ENCODE measurements around the gene MXRA8. TPM values are rescaled to one million over a fixed set of nuclear protein-coding genes. Genes with fewer than 3 reads are reported as not detected.

The MXRA8 gene
- total RNA-seq, result 10 to 100 TPM in 2 of 6 experiments, 1 to 10 TPM in 4; 2.2 to 11.9 (median 3.3) TPM
- long read RNA-seq, result 0 reads

GRCh38 chr1:1358433-1359271, at the start of gene MXRA8:
MXRA8 (minus strand) TSS chr1:1358555; CDS start chr1:1358504, 51 bp downstream.
- WGBS (ENCODE audit: insufficient coverage, low coverage, low lambda C conversion rate, missing lambda C conversion rate), result 31% methylated on average over 6 of the region's 29 CpGs
- Histone ChIP-seq H3K9me3 (no peaks in the 10 kb centered on the region), H3K27me3 (peaks cover 0 to 5% of the 10 kb centered on the region in 2 donors), H3K4me1 (no peaks in the 10 kb centered on the region), H3K27ac (peak within 1 kb of the TSS; percentile 33 to 47 (median 43)), H3K4me3 (peak within 1 kb of the TSS; percentile 11 to 27 (median 14)), H3K36me3 (no peaks in the 10 kb centered on the region)
- DNase-seq (peak in 1 of 3 donors; percentile 26), ATAC-seq (peak in 2 of 4 donors; percentile 15 to 19)
- TF ChIP-seq POLR2A (IDR thresholded peaks at IDR 0.05), result no peak
- TF ChIP-seq CTCF (IDR thresholded peaks at IDR 0.05), result no peak
- intact Hi-C loops (cut with DNase I), result no loop called here

- H3K27me3 ChIP-seq, result no peaks in the 10 kb centered on the region
- H3K4me3 ChIP-seq, result peak overlapping the region; percentile 92 to 100 (median 100)
- ATAC-seq, result peak in 3 of 4 donors; percentile 3 to 4 (median 3)
- no peaks in the 10 kb centered on the region for H3K9me3 ChIP-seq
- peak overlapping the region; percentile 65 to 82 (median 68) for H3K27ac ChIP-seq
- WGBS (ENCODE audit: insufficient coverage, low coverage, low lambda C conversion rate, missing lambda C conversion rate), result 3% methylated on average over 11 of the region's 41 CpGs
- TF ChIP-seq CTCF (IDR thresholded peaks at IDR 0.05) (no peak), POLR2A (IDR thresholded peaks at IDR 0.05) (no peak)
- DNase-seq, result no peak
- peaks cover 0 to 20% (median 4%) of the 10 kb centered on the region in 4 donors for H3K36me3 ChIP-seq
- intact Hi-C loops (cut with DNase I), result loop anchor here in 1 of 2 donors (5.0 kb wide), 1 partner anchor 35 kb away; no protein-coding TSS in a partner anchor
- H3K4me1 ChIP-seq, result peaks cover 0 to 35% (median 13%) of the 10 kb centered on the region in 4 donors
These were observed 49.4 kb upstream of the MXRA8 start for GRCh38 chr1:1407636-1408318.

GRCh38 chr1:1406821-1407635, 48.7 kb upstream of the MXRA8 start, which contains the start of gene MRPL20:
MRPL20 (minus strand) TSS chr1:1407293; CDS start chr1:1407217, 76 bp downstream.
- peak; percentile 95 to 96 (median 96) for DNase-seq
- WGBS (ENCODE audit: insufficient coverage, low coverage, low lambda C conversion rate, missing lambda C conversion rate), result 3% methylated on average over 6 of the region's 98 CpGs
- H3K9me3 ChIP-seq, result no peaks in the 10 kb centered on the region
- H3K36me3 ChIP-seq, result peaks cover 0 to 26% (median 4%) of the 10 kb centered on the region in 4 donors
- peak; percentile 95 to 98 (median 98) for ATAC-seq
- H3K27me3 ChIP-seq, result no peaks in the 10 kb centered on the region
- peak within 1 kb of the TSS; percentile 92 to 100 (median 100) for H3K4me3 ChIP-seq
- H3K4me1 ChIP-seq, result peaks cover 0 to 43% (median 15%) of the 10 kb centered on the region in 4 donors
- peak within 1 kb of the TSS; percentile 65 to 82 (median 68) for H3K27ac ChIP-seq
- intact Hi-C loops (cut with DNase I), result loop anchor here in 1 of 2 donors (5.0 kb wide), 1 partner anchor 35 kb away; no protein-coding TSS in a partner anchor
- TF ChIP-seq POLR2A (IDR thresholded peaks at IDR 0.05) (peak; percentile 82), CTCF (IDR thresholded peaks at IDR 0.05) (no peak)
